Inflammatory macrophage treated with lipopolysaccharide for 4 hours (primary cell): Measurements from ENCODE around the gene MAP6.

Source experiments
- DNase-seq: peaks from one replicate; pipeline ENCODE4 v3.0.0-alpha.2; 2020

Gene MAP6

DNA sequence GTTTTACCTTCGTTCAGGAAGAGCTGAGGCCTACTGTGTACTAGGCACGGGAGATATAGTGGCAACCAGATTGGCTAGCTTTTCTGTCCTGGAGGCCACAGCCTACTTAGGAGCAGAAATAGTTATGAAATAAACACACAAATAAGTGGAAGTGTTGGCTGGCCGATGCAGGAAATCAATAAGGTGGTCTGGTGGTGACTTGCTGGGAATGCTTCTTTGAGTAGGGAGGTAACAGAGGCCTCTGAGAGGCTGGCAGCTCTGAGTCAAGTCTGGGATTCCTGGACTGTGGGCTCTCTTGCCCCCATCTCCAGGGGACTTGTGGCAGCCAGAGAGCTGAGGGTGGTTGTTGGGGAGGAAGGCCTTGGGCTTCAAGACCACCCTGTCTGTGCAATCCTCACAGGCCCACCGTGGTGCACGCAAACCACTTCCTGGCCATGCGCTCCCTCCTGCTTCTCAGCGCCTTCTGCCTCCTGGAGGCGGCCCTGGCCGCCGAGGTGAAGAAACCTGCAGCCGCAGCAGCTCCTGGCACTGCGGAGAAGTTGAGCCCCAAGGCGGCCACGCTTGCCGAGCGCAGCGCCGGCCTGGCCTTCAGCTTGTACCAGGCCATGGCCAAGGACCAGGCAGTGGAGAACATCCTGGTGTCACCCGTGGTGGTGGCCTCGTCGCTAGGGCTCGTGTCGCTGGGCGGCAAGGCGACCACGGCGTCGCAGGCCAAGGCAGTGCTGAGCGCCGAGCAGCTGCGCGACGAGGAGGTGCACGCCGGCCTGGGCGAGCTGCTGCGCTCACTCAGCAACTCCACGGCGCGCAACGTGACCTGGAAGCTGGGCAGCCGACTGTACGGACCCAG, 102.7 kb downstream of the MAP6 start:
- no peak for DNase-seq

DNA sequence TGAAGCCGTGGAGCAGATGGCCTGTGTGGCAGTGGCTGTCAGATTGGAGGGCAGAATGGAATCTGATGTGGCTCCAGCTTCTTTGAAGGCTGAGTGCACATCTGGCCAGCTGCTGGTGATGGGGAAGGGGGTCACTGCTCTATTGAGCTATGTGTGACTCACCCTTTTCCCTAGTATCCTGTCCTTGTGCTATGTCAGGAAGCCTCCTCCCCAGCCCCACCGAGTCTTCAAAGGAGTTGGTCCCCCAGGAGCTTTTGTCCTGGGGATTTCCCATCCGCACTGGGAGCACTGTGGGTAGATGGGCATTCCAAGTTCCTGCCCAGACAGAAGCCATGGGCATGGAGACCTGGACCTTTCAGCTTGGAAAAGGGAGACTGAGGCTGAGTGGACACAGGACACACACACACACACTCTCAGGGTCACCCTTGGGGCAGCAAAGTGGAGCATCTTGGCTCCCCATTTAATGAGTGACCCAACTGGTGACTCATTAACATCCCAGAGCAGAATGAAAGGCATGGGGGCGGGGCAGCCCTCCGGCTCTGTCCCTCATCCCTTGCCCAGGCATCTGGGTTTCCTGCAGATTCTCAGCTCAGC, 103.5 kb downstream of the MAP6 start:
- DNase-seq: no peak

DNA sequence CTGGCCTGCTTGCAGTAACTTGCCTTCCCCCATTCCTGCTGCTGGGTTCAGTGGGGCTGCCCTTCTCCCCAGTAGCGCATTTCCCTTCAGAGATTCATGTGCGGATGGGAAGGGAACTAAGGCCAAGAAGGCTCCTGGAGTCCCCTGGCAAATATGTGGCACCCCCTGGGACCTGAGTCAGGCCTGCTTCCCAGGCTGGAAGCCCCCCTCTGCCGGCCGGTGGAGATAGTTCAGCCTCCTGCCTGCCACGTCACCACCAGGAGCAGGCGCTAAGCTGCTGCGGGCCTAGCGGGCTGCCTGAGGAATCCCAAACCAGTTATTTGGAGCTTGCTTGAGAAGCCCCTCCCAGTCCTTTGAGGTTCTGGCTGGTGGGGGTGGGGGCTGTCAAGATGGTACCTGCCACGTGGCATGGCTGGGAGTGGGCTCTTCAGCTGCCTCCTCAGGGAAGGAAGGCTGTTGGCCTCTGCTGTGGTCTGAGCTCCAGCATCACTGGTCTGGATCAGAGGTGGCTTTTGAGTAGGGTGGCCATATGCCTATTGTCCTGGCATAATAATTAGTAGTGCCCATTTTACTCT, 104.8 kb downstream of the MAP6 start:
- DNase-seq: no peak

DNA sequence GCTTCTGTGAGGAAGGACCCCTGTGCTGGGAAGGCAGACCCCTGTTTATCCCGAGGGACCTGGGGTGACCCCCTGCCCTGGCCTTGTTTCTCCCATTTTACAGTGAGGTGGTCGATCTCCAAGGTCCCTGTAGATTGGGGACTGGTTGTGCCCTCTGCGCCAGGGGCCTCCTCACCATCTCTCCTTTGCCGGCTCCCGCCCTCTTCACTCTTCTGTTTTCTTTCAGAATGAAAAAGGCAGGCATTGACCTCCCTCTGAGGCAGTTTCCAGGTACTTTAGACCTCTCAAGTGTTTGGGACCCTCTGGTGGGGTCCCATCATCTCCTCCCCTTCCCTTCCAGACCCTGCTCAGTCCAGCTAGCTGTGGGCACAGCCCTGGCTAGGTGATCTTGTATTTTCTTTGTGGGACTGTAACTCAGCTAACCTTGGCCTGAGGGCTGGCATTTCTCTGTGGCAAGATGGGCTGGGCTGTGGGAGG, 105.3 kb downstream of the MAP6 start:
- DNase-seq: no peak

DNA sequence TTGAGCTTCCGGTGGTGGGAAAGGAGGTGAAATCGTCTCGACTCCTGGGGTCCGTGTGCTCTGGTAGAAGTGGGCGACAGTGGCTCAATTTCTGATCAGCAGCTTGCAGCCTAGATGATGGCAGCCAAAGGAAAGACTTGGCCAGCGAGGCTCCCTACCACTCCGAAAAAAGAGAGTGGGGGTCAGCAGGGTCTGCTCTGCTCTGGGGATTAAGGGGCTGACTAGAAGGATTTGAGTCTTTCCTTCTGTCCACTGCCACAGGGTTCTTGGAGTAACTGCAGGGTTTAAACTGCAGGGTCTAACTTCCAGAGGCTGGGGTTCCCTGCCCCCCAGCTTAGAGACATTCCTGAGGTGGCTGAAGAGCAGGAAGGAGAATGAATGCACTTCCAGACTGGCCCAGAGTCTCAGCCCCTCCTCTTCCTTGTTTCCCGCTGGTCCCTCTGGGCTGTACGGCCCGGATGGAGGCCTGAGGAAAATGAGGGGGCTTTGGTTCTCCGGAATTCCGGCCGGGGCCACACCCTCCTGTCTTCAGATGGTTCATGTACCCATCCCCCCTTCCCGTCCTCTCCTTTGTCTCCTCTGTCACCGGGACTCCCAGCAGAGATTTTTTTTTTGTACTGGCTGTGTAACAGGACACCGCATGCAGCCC, 105.9 kb downstream of the MAP6 start:
- no peak for DNase-seq

DNA sequence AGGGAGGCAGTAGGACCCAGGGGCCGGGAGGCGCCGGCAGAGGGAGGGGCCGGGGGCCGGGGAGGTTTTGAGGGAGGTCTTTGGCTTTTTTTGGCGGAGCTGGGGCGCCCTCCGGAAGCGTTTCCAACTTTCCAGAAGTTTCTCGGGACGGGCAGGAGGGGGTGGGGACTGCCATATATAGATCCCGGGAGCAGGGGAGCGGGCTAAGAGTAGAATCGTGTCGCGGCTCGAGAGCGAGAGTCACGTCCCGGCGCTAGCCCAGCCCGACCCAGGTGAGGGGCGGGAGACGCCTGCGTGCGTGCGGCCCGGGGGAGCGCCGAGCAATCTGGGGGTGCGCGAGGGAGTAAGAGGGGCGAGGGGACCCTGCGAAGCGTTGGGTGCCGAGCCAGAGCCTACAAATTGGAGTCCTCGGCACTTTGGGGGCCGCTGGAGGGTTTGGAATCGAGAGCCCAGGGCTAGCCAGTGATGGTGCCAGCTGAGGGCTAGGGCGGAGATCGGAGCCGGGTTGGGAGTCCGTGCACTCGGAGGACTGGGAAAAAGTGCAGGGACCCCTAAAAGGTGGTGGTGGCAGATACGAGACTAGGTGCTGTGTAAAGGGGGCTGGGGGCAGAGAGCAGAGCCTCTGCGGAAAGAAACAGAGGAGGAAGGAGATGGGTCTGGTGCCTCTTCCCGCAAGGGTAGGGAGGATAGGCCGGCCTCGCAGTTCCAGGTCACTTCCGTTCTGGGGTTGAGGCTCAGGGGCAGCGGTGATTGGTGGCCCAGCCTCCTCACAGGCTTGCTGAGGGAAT, 106.6 kb downstream of the MAP6 start, which contains the start of gene SERPINH1:
Gene SERPINH1, plus strand, starts transcription at position 206 of the 788 bp plus-strand sequence. CDS start 4,097 bp downstream, outside the sequence.
- peak; percentile 82 for DNase-seq

DNA sequence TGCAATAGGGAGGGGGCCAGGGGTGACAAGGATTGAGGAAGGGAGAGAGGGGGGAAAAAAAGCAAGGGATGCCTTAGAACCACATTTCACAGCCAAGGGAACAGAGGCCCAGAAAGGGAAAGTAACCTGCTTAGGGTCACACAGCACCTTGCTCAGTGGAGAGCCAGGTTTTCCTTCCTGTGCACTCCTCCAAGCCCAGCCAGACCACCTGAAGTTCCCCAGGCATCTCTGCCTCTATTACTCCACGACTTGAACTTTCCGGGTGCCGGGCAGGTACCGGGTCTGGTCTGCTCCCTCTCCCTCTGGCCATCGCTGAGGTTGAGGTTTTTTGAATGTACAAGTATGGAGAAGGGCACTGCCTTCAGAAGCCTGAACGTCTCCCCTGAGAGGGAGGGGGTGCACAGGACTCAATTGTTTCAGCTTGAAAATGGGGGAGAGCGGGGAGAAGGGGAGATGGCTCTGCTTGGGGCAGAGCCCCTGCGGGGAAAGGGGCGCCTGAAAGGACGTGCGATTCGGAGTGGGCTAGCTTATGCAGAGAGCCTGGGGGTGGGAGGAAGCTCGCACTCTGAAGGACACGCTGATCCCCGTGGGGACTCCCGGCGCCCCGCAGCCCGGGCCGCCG, 107.3 kb downstream of the MAP6 start:
- DNase-seq: no peak

DNA sequence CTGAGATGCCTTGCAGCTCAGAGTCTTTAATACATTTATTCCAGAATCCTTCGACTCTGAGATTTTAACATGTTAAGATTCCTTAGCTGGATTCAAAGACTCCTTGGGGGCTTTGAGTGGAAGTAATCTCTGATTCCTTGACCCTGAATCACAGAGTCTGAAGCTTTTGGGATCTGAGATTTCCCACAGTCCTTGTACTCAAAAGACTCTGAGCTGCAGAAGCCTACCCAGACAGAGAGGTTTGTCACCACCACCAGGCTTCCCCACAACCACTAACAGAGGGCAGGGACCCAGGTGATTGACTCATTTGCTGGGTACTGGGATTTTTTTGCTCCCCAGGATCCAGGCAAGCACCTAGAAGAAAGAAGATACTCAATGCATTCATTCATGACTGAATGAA, 108.2 kb downstream of the MAP6 start:
- no peak for DNase-seq

DNA sequence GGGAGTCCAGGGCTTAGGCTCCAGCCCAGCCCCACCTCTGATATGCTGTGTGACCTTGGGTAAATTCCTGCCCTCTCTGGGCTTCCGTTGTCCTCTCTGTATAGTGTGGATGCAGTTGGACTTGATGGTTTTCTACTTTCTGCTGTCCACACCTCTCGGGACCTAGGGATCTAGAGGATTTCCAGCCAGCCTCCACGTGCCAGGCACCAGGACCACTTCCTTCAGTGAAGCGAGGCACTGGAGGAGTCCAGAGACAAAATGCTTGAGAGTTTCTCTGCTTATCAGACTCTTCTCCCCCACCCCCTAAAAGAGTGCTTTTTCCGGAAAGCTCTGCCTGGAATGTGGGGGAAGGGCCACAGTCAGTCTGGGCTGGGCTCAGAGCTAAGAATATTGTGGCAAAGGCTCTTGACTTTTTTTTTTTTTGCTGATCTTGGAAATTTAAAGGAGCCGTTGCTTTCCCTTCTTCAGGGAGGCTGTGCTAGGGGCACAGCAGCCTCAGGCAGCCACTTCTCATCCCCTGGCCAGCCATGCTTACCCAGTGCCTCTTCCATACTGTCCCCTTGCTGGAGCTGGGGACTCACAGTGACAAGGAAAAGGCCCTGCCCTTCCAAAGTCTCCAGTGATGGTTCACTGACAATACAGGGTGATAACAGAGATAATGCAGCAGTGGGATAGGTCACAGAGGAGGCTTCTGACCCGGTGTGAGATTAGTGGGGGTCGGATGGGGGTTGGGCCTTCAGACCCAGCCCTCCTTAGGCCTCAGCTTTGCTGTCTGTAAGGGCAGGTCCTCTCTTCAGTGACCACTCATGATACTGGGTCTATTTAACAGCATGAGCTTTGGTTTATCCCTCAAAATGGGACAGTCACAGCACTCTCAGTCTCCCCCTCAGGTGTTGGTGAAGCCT, 109.6 kb downstream of the MAP6 start:
- DNase-seq: no peak

DNA sequence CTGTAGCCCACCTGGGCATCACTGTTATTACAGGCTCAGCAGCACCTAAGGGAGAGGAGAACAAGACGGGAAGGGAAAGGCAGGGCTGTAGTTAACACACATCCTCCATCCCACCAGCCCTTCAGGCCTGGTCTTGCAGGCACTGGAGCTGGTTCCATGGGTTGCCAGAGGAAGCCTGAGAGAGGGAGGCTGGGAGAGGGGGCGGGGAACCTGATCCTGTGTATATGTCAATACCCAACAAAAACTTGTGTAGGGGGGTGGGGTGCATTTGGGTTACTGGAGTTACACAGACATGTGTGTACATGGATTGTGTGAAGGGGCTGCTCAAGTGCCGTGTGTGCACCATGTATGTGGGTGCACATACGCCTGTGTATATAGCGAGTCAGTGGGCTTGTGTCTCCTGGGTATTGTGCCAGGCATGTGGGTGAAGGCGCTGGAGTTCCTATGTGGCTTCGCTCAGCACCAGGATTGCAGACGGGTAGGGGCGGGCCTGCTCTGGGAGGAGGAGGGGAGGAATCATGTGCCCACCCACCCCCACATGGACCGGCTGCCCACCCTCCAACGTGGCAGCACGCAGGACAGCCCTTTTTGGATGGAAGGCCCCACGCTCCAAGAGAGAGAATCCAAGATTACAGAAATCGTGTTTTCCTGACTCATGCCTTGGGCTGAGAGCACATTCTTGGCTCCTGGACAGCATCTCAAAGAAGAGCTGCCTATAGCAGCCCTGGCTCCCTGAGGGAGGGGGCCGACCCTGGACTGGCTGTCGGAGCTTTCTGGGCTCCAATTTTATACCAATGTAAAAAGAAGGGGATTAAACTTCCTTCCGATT, 111.0 kb downstream of the MAP6 start:
- DNase-seq: no peak

DNA sequence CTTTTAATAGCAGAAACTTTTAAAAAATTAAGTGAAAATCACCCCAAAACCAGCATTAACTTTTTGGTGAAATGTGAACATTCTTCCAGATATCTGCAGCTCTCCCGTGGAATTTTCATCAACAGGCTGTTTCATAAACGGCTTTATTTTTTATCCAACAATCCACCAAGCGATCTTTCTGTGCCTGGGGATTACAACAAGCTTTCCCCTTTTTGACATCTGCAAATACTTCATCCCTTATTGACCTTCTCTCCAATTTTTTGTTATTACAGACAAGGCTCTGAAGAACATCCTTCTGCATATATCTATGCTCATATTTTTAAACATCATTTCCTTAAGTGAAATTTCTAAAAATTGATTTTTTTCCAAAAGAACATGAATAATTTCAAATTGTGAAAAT, 112.6 kb downstream of the MAP6 start:
- DNase-seq: no peak

DNA sequence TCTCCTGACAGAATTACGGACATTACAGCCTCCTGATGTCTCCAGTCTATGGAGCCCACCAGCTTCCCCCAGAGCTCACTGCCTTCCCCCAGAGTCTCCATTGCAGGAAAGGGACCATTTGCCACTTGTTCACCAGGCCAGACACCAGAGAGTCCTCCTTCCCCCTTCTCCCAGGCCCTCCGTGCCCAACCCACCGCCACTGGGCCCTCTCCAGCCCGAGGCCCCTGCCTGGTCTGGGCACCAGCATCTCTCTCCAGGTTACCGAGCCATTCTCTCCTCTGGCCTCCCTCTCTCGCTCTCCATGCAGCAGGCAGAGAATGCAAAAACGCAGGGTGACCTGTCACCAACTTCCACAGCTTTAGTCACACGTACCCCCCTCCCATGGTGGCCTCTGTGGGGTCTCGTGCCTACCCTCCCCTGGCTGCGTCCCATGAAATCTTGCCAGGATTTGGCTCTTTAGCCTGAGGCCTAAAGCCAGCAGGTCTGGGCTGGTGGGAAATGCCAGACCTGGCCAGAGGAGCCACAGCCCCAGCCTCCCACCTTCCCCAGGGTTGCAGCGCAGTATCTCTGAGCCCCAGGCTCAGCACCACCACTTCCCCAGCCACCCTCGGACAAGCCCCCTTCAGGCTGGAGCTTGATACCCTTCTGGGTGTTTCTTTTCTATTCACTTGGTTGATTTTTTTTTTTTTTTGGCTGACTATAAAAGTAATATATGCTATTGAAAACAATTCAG, 113.6 kb downstream of the MAP6 start:
- no peak for DNase-seq

DNA sequence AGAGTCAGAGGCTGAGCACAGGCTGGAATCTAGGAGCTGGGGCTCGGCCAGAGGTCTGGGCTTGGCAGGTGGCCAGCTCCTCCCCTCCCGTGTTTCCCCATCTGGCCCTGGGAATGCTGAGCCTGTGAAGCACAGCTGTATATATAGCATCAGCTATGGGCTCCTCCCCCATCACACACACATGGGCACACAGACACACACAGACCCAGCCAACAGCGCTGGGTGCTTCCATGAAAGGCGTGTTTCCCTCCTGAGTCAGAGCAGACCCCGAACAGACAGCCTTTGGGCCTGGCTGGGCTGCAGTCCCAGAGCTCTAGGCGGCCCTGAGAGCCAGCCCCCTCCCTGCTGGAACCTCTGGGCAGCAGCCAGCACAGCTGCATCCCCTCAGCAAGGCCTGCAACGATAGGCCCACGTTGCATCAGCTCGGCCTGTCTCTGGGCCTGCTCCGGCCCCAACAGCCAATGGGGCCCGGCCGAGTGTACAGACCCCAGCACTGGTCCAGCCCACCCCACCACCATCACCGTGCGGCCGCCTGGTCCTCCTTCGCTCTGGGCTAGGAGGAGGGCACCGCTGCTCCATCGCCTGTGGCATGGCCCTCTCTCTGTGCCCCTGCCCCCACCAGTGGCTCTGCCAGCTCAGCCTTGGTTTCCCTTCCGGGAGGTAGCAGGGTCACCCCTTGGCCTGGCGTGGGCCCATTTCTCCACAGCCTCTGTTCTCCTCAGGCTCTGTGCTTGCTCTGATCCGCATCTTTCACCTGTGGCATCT, 114.4 kb downstream of the MAP6 start:
- no peak for DNase-seq

DNA sequence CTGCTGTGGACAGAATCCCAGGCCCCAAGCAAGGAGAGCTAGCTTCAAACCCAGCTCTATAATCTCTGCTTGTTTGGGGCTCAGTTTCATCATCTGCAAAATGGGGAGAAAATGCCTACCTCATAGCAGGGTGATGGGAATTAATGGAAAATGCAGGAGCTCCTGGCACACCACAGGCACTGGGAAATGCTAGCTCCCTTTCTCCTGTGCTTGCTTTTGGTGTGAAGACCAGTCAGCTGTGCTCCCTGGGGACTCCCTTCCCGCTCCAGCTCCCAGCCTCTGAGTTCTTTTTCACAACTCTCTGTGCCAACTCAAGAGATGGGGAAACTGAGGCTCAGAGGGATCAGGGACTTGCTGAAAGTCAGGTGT, 115.0 kb downstream of the MAP6 start:
- no peak for DNase-seq

DNA sequence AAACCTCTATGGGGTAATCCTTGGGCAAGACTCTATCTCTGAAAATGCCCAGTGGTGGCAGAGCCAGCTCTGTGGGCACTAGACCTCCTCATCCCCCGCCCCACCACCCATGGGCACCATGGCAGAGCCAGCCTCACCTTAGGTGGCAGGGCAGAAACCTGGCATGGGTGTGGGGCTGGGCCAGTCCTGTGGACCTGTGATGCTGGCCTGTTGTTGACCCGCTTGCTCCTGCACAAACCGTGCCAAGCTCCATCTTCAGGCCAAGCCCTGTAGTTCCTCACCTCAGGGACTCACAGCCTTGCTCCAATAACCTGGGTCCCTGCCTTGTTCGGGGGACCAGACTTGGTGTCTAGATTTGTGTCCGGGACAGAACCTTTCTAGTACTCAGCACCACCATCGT, 115.7 kb downstream of the MAP6 start:
- no peak for DNase-seq

DNA sequence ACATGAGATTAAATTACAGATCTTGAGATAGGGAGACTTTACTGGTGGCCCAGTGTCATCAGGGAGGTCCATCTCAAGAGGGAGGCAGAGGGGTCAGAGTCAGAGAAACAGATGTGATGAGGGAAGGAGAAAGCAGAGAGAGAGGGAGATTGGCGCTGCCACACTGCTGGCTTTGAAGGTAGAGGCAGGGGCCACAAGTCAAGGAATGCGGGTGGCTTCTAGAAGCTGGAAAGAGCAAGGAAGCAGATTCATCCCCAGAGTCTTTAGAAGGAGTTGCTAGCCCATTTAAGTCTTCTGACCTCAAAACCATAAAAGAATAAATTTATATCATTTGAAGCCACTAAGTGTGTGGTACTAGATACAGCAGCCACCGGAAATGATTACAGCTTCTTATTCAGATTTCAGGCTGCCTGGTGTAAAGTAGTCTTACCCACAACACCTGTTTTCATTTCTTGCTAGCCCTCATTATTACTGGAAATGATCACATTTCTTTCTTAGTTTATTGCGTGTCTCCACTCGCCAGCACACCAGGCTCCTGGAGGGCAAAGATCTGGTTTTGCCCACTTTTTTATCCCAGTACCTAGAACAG, 119.4 kb downstream of the MAP6 start:
- DNase-seq: no peak

DNA sequence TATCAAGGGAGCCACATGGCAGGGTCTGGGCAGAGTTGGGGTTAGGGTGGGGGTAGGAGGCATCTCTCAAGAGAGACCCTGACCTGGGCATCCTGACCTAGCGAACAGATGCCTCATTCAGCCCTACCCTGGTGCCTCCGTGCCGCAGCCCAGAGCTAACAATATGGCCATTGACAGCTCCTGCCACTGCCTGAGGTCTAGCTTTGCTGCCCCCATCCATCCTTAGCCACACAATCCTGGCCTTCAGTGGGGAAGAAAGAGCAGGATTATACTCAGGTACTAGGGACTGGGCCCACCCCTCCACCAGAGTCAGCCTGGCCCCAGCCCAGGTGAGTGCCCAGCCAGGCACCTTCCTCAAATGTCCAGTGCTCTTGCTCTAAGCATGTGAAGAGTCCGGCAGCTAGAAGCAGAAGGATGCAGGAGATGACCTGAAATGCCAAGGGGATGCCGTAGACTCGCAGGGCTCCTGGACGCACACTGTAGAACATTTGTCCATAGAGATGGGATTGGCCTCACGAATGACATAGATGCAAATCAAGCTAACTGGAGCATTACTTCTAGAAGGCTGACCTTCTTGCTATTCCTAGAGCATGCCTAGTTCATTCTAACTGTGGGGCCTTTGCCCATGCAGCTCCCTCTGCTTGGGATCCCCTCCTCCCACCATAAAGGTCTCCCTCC, 120.1 kb downstream of the MAP6 start:
- no peak for DNase-seq

DNA sequence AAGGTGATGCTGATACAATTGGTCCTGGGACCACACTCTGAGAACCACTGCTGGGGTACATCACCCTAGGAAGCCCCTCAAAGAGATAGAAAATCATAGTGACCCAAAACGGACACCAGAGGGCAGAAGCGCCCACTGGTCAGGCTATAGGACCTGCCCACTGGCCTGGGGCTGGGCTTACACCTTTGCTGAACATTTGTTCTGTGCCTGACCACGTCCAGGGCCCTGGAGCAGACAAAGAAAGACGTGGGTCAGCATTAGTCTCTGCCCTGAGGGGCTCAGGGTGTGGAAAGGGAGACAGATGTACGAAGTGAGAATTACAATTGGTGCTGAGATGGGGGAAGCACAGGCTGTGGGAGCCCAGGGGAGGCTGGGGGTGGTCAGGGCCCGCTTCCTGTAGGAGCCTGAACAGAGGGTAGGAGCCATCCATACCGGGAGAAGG, 121.2 kb downstream of the MAP6 start:
- DNase-seq: peak; percentile 55
